T47D (cell line): Measurements from ENCODE around the gene ADCY5.

Experiments used
- DNase-seq, 2 experiments: peaks; one replicate each; pipeline versions ENCODE4 v3.0.0 to v3.0.0-alpha.2; 2011 to 2012; ENCODE audit warnings: low read depth in 1 of 2, low spot score in 1 of 2
- JUND ChIP-seq: IDR thresholded peaks from 2 replicates; pipeline ENCODE4 v1.6.1; 2012; ENCODE audit warnings: low read depth
- in situ Hi-C: cut with HindIII; loops from 2 replicates; pipeline ENCODE4 v1.10.0; 2016; ENCODE audit warnings: low sequenced_read_pairs, low pct_unique_long_range_greater_than_20kb

The ADCY5 gene

DNA sequence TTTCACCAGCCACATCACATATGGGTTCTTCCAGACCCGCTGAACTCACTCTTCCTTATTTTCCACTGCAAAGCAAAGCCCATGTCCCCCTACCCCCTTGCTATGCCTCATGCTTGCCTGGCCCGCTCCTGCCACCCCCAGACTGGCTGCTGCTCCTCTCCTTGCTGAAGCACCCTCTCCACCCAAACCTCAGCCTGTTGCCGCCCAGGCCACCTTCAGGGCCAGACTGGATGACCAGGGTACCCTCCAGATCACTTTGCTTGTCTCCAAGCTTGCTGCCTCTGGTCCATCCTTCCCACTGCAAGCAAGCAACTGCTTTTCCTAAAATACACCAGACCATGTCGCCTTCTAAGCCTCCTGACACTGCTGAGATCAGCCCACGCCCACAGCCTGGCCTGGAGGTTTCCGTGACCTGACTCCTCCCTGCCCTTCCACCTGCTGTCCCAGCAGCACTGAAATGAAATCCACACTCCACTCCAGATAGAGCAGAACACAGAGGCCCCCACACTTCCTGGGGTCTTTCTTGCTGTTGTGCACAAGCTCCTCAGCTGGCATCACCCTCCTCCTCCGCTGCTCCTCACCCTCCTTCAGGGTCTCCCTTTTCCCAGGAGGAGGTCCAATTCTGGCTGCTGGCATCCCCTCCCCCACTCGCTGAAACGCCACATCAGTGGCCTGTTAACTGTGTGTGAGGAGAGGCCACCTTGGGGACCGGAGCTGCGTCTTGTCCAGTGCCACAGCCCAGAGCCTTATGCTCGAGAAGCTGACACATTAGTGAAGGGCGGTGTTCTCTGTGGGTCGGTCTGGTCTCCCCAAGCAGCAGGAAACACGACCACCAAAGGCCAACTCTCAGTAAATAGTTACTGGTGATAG, 99.1 kb downstream of the ADCY5 start:
- no peak for DNase-seq
- in situ Hi-C loops, result no loop called here
- TF ChIP-seq JUND, result no peak

GRCh38 chr3:123349201-123349535, 99.7 kb downstream of the ADCY5 start:
- TF ChIP-seq JUND, result no peak

GRCh38 chr3:123348471-123349200, 100.3 kb downstream of the ADCY5 start:
- DNase-seq, result no peak
- no peak for TF ChIP-seq JUND
- in situ Hi-C loops, result no loop called here

More at GRCh38 chr3:123349201-123349535, 99.7 kb downstream of the ADCY5 start:
- in situ Hi-C loops, result no loop called here
- no peak for DNase-seq

- DNase-seq, result no peak
- no peak for TF ChIP-seq JUND
- in situ Hi-C loops, result no loop called here
Observed at GRCh38 chr3:123347691-123348264, 101.1 kb downstream of the ADCY5 start.

DNA sequence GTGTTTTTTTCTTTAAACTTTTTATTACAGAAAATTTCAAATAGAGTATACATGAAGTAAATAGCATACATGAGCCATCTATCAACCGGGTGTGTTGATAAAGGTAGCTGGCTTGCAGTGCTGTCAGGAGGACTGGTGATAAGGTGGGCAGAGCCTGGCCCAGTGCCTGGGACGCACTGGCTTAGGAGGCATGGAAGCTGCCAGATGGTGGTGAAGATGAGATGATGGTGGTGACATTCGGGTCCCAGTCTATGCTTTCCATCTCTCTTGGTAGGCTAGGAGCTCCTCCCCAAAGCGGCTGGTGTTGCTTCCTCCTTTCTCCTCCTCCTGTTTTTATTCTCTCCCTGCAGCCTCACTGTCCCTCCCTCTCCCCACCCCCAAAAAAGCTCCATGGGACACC, 101.7 kb downstream of the ADCY5 start:
- in situ Hi-C loops, result no loop called here
- no peak for DNase-seq
- no peak for TF ChIP-seq JUND

- TF ChIP-seq JUND, result no peak
- no peak for DNase-seq
- in situ Hi-C loops, result no loop called here
Observed at GRCh38 chr3:123346021-123346420, 102.9 kb downstream of the ADCY5 start.

DNA sequence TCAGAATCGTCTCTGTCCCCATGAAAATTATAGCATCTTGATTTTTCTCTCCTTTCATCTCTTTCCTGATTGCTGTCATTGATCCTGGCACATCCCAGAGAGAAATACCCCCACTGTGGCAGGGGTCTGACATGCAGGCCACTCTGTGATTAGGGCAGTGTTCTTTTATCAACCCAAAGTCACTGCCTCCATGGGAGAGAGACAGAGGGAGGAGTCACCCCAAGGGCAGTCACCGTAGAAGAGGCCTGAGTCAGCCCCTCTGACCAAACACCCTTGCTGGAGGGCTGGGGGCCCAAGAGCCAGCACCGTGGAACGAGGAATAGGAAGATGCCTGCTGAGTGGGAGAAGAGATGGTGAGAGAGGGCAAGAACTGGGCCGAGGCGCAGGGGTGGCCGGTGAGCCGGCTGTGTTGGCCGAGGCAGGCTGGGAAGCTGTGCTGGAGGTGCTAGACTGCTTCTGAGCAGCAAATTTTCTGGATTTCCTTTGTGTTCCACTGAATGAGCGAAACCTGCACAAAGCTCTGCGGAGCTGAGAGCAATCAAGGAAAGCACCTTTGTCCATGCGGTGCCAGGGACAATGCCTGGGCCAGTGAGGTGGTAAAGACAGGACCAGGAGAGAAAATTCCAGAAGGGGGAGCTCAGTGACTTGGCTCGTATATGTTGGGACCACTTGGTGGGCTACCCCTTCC, 103.8 kb downstream of the ADCY5 start:
- in situ Hi-C loops, result no loop called here
- no peak for TF ChIP-seq JUND
- DNase-seq, result no peak

- in situ Hi-C loops, result no loop called here
- TF ChIP-seq JUND, result no peak
Observed at GRCh38 chr3:123344175-123344906, 104.5 kb downstream of the ADCY5 start.

GRCh38 chr3:123343296-123344174, 105.4 kb downstream of the ADCY5 start:
- no peak for DNase-seq
- TF ChIP-seq JUND, result no peak
- in situ Hi-C loops, result no loop called here

More at GRCh38 chr3:123344175-123344906, 104.5 kb downstream of the ADCY5 start:
- DNase-seq, result no peak

DNA sequence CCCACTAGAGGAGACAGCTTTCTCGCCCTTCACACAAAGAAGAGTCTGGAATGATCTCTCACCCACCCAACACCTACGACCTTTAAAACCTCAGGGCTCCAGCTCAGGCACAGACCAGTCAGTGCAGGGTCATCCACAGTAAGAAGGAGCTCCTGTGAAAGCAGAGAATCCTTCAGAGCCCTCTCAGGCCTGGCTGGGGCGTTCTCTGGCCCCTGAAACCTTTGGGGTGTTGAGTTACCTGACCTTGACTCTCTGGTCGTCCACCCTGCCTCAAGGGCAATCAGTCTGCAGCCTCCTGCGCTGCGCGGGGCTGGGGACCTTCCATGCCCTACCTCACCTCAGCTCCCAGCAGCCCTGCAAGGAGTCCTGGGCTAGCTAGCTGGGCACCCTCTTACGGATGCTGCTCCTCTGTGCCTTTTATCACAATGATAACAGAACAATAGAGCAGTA, 106.2 kb downstream of the ADCY5 start:
- in situ Hi-C loops, result no loop called here
- TF ChIP-seq JUND, result no peak
- DNase-seq, result no peak
